ENCODE results near the gene DOCK8. TPM values are rescaled to one million over a fixed set of nuclear protein-coding genes. Genes with fewer than 3 reads are reported as not detected.
A peak's percentile ranks its signal among the peaks of the same experiment; 100 is the strongest.
"Not testable (repeated sequence)": the region's sequence is repeated elsewhere in the genome, so short reads cannot be mapped to it uniquely, and the experiment has no call there.

Gene DOCK8
- 10 to 100 TPM in 3 of 4 donors, 1 to 10 TPM in 1; 7.0 to 13.7 (median 13.2) TPM for polyA plus RNA-seq (ENCODE audit: insufficient read length in 4 of 4)

DNA sequence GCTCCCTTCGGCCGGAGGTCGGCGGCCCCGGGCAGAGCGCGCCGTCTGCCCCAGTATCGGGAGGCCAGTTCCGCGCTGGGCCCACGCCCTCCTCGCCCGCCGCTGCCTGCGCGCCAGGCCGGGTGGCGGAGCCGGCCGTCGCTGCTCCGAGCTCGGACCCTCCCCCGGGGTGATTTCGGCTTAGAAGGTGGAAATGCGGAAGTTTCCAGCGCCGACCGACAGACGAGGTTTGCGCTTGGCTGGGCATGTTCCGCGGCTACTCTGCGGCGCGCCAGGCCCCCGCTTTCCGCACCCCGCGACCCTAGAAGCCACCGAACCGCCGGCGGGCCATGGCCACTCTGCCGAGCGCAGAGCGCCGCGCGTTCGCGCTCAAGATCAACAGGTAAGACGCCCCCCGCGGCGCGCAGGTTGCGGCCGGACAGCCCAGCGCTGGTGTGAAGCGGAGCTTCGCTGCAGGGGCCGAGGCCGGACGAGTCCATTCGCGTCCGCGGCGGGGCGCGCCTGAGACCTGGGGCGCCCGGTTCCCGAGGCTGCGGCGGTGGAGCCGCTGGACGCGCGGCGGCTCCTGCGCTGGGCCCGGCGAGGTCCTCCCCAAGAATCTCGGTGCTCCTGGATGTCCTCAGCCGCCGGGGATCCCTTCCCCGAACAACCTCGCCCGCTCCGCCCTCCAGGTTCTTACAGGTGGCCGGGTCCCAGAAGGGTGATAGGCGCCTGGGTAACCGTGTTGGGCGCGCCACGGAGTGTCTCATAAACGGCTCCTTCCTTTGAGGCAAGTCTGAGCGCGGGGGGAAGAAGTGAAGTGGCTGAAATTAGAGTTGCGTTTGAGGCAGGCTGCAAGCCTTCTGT is at the start of gene DOCK8:
Gene DOCK8, plus strand, starts transcription at position 218 of the 846 bp plus-strand sequence. Its CDS starts 112 bp downstream, at position 330.
- DNase-seq (ENCODE audit: low read depth in 4 of 4, low spot score in 3 of 4) = peak; percentile 22 to 37 (median 28)

- DNase-seq (ENCODE audit: low read depth in 4 of 4, low spot score in 3 of 4) = not testable (repeated sequence)
These were observed 44.9 kb upstream of the DOCK8 start for GRCh38 chr9:169757-170156.

GRCh38 chr9:178140-178825 is 36.4 kb upstream of the DOCK8 start:
- not testable (repeated sequence) for DNase-seq (ENCODE audit: low read depth in 4 of 4, low spot score in 3 of 4)

- peak in 3 of 4 donors; percentile 18 to 56 (median 42) for DNase-seq (ENCODE audit: low read depth in 4 of 4, low spot score in 3 of 4)
These were observed 35.7 kb upstream of the DOCK8 start, which contains the start of gene ZNG1A for GRCh38 chr9:178970-179383. Gene ZNG1A, minus strand, starts transcription at chr9:179056. Its CDS starts 87 bp downstream, at chr9:178969.

DNA sequence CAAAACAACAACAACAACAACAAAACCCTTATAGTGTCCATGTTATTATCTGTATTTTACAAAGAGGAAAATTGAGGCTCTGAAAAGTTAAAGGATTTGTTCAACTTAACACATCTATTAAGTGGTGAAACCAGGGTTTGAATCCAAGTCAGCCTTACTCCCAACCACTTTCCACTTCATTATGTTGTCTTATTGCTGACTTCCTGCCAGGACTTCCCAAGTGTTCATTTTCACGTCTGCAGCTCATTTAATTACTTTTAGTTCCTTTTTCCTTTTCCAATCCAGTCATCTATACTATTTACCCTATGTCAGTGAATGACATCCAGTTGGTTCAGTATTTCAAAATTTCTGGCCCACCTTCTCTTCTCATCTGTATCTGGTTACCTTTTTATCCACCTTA is 15.1 kb upstream of the DOCK8 start:
- DNase-seq (ENCODE audit: low read depth in 4 of 4, low spot score in 3 of 4) = not testable (repeated sequence)

- DNase-seq (ENCODE audit: low read depth in 4 of 4, low spot score in 3 of 4) = no peak
These were observed 8.2 kb upstream of the DOCK8 start for GRCh38 chr9:206481-206880.

DNA sequence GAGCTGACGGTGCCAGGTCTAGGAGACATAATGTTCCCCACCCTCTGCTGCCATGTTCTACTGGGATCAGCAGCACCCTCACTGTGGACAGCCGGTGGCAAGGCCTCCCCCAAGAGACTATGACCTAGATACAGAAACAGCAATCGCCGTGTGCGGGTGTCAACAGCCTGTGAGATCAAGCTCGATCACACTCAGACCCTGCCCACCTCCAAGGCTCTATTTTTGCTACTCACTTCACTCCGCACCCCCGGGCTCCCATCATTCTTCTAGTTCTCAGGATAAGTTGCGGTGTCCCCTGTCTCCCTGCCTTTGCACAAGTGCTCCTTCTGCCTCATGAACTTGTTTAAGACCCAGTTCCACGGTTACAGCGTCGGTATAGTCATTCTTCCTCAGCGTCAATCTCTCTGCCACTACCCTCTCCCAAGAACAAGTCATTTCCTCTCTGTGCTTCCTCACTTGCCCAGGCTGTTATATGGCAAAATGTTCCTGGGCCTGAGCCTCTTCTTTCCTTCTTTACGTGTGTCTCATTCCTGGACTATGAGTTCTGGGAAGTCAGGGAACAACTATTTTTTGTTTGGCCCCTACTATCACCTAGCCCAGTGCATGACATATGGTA is 5.4 kb upstream of the DOCK8 start:
- DNase-seq (ENCODE audit: low read depth in 4 of 4, low spot score in 3 of 4) = no peak

GRCh38 chr9:211036-211435 is 3.6 kb upstream of the DOCK8 start:
- no peak for DNase-seq (ENCODE audit: low read depth in 4 of 4, low spot score in 3 of 4)

- DNase-seq (ENCODE audit: low read depth in 4 of 4, low spot score in 3 of 4) = no peak
These were observed 3.1 kb upstream of the DOCK8 start for GRCh38 chr9:211557-211956.

DNA sequence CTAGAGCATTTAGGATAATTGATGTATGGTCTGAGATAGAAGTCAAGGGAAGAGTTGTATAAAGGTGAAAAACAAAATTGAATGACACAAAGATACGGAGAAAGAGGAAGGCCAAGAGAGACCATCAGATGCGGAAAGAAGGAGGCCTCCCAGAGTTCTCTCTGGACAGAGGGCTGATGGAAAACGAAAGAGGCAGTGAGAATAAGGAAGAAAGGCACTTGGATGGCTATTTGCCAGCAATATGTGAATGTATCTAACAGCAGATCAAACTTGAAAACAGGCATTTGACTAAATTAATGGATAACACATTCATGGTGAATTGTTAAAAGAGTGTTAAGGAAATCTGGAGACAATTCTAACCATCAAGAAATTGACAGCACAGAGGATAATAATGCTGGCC is 2.4 kb upstream of the DOCK8 start:
- DNase-seq (ENCODE audit: low read depth in 4 of 4, low spot score in 3 of 4) = no peak

- DNase-seq (ENCODE audit: low read depth in 4 of 4, low spot score in 3 of 4) = not testable (repeated sequence)
These were observed 764 bp upstream of the DOCK8 start for GRCh38 chr9:213901-214300.

DNA sequence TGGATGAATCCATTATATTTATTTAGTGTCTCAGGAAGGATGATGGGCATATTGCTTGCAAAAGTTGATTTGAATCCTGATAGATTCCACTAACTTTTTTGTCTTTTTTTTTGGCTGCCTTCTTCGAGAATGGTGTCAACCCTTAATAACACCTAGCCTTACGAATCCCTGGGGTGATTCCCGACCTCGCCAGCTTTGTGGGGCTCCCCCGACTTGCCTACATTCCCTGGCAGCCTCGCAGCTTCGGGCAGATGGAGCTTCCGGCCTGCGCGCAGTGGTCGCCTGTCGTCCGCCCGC is 366 bp upstream of the DOCK8 start:
- DNase-seq (ENCODE audit: low read depth in 4 of 4, low spot score in 3 of 4) = no peak

GRCh38 chr9:215631-216155 is 1.0 kb downstream of the DOCK8 start:
- peak in 1 of 4 donors; percentile 18 for DNase-seq (ENCODE audit: low read depth in 4 of 4, low spot score in 3 of 4)

DNA sequence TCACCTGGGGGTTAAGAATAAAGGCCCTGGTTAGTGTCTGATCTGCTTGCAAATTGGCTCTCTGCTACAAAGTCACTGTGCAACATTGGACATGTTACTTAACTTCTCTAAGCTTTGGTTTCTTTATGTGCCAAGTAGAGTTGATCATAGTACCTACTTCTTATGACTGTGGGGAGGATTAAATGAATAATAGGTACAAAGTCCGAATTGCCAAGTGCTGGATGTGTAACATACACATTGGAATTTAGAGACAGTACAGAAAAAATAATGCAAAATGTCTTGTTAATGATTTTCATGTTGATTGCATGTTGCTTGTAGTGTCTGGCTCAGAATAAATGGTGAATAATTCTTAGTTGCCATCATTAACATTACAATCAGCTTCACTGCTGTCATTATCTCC is 2.2 kb downstream of the DOCK8 start:
- DNase-seq (ENCODE audit: low read depth in 4 of 4, low spot score in 3 of 4) = no peak

DNA sequence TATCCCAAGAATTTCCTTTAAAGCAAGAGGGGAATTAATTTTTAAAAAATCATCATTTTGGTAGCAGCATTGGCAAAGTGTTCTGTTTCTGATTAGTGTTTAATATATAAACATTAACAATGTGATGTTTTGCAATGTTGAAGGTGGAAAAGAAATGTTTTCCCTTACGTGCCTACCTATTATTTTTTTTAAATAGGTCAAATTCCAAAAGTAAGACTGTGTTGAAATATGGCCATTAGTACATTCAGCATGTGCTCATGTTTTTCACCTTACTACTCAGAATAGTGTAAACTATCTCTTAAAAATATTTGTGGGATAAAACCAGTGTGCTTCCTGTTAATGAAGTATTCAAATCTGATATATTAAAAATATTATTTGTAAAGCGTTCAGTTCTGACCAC is 3.3 kb downstream of the DOCK8 start:
- DNase-seq (ENCODE audit: low read depth in 4 of 4, low spot score in 3 of 4) = no peak

DNA sequence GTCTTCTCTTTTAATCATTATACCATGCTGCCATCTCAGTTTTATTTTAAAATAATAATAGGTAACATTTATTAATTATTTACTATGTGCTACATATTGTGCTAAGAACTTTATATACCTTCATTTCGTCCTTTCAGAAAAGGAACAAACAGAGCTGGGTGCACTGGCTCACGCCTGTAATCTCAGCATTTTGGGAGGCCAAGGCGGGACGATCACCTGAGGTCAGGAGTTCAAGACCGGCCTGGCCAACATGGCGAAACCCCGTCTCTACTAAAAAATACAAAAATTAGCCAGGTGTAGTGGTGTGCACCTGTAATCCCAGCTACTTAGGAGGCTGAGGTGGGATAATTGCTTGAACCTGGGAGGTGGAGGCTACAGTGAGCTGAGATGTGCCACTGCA is 4.4 kb downstream of the DOCK8 start:
- DNase-seq (ENCODE audit: low read depth in 4 of 4, low spot score in 3 of 4) = not testable (repeated sequence)

DNA sequence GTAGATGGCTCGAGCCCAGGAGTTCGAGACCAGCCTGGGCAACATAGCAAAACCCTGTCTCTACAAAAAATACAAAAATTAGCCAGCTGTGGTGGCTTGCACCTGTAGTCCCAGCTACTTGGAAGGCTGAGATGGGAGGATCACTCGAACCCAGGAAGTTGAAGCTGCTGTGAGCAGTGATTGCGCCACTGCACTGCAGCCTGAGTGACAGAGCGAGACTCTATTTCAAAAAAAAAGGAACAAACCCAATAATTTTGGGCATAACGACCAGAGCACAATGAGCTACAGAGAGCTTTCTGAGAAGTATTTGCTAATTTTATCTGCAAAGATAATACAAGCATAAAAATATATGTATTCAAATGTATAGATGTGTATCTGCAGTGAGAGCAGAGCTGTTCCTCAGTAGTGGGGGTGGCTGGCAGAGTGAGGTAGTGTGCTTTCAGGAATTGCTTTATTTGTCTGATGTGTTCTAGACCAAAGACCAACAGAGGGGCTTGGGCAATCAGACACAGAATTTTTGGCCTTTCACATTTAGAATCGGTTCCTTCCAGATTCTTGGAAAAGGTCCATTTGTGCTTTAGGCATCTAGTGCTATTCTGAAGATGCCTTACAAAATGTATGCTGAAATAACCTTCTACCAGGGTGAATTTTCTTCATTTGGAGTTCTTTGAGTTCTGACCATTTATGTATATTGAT is 5.2 kb downstream of the DOCK8 start:
- no peak for DNase-seq (ENCODE audit: low read depth in 4 of 4, low spot score in 3 of 4)

DNA sequence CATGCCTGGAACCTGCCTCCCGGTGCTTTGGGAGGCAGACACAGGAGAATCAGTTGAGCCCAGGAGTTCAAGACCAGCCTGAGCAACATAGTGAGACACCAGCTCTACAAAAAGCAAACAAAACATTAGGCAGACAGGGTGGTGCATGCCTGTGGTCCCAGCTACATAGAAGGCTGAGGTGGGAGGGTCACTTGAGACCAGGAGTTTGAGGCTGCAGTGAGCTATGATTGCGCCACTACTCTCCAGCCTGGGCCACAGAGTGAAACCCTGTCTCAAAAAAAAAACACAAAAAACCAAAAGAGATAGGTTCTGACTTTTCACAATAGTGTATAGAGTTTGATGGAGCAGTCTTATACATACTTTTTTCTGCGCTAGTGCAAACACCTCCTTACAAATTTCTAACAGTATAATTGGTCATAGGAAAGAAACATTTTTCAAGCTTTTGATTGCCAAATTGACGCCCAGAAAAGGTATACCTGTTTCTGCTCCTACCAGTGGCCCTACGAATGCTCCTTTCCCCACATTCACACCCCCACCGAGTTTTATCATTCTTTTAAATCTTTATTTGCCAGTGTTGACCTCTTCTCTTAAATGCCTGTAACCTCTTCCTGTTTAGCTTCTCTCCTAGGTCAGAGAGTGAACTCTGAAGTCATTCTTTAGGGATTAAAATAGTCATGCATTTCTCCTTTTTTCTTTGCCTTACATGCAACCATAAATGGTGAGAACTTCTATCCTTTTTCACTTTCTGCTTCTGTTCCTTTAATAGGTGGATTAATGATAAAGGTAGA is 7.5 kb downstream of the DOCK8 start:
- no peak for DNase-seq (ENCODE audit: low read depth in 4 of 4, low spot score in 3 of 4)

DNA sequence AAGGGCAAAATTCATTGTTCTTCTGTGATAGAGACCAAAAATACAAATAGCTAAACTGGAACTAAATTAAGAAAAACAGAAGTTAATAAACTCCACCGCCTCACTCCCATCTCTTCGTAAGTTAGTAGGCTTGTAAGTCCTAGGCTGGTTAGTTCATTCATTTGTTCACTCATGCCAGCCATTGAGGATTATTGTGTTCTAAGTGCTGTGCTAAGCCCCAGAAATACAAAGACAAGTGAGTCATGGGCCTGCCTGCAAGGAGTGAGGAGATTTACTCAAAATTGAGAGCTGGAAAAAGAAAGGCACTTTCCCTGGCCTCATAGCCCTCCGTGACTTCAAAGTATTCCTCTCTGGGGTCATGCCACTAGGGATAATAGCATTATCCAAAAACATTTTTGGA is 8.5 kb downstream of the DOCK8 start:
- DNase-seq (ENCODE audit: low read depth in 4 of 4, low spot score in 3 of 4) = no peak

DNA sequence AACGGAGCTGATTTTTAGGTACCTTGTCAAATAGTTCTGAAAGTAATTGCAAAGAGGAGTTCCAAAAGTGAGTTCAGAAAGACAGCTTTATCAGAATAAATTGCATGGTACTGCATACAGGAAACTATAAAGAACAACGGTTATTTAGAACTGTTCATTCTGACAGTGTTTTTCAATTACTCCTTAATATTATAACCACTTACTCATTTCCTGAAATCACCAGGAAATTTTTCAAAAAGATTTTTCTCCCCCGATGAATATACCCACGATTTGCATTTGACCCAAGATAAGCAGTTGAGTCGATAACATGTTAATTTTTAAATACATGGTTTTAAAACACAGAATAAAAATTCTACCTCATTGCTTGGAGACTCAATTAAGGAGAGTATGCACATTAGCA is 9.4 kb downstream of the DOCK8 start:
- no peak for DNase-seq (ENCODE audit: low read depth in 4 of 4, low spot score in 3 of 4)
